Measurements from ENCODE around the gene FGF3.

FGF3 gene

DNA sequence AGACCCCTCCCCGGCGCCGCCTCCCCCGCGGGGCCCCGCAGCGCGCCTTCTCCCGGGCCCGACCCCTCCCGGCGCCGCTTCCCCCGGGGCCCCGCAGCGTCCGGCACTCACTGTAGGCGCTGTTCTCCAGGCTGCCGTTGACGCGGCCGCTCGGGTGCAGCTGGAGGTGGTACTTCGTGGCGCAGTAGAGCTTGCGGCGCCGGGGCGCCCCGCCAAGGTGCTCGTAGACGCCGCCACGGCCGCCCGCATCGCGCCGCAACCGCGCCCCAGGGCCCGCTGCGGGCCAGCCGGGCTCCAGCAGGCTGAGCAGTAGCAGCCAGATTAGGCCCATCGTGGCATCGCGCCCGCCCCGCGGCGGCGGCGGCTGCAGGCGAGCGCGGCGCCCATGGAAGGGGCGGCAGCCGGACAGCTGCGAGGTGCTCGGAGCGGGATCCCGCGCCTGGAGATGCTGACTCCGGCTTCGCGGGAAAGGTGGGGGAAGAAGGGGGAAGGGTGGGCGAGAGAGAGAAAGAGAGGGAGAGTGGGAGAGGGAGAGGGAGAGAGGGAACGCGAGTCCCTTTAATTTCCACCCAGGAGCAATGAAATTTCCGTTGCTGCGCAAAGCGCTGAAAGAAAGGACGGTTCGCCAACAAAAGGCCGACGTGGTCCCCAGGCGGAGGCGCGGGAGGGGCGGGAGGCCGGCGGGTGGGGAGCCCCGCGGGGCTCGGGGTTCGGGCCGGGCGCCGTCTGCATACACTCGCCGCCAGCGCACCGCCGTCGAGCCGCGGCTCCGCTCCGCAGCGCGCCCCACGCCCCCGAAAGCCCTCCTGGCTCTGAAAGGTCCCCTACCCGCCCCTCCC, at the start of gene FGF3:
Gene FGF3, minus strand, starts transcription at position 814 of the 839 bp plus-strand sequence. Its CDS starts 483 bp downstream, at position 331.
- no peak for DNase-seq
- Histone ChIP-seq H3K27ac (ENCODE audit: low read length) (no peak within 1 kb of the TSS), H2AFZ (ENCODE audit: low read depth, low read length) (no peak within 1 kb of the TSS), H3K4me2 (ENCODE audit: insufficient read depth, low read length) (no peak within 1 kb of the TSS), H3K9me3 (ENCODE audit: insufficient read depth, low read length, severe bottlenecking) (no peaks in the 10 kb centered on the region), H3K79me2 (ENCODE audit: insufficient read depth, low read length) (no peaks in the 10 kb centered on the region), H3K27me3 (ENCODE audit: insufficient read depth, low read length, poor library complexity) (no peaks in the 10 kb centered on the region), H3K9ac (ENCODE audit: low read depth, low read length) (no peak within 1 kb of the TSS), H3K4me3 (ENCODE audit: low read depth in 1 of 2, low read length in 2 of 2) (no peak within 1 kb of the TSS), H3K36me3 (ENCODE audit: insufficient read depth, low read length) (no peaks in the 10 kb centered on the region), H3K4me1 (ENCODE audit: insufficient read depth, low read length) (no peaks in the 10 kb centered on the region), H4K20me1 (ENCODE audit: insufficient read depth, low read length) (no peaks in the 10 kb centered on the region; the same call in 1 of the 2 replicates)
- TF ChIP-seq CTCF (IDR thresholded peaks at IDR 0.05; ENCODE audit: borderline replicate concordance, extremely low read depth, low read length, poor library complexity, severe bottlenecking): no peak
- TF ChIP-seq EZH2 (IDR thresholded peaks at IDR 0.05; ENCODE audit: borderline replicate concordance, low read depth, low read length, severe bottlenecking): no peak
- no peak for ATAC-seq (ENCODE audit: insufficient read depth, low read depth)

GRCh38 chr11:69868871-69869270, 49.7 kb upstream of the FGF3 start:
- no peak overlapping the region for H2AFZ ChIP-seq (ENCODE audit: low read depth, low read length)
- peaks cover 3% of the 10 kb centered on the region; the same call in 1 of the 2 replicates for H4K20me1 ChIP-seq (ENCODE audit: insufficient read depth, low read length)
- no peaks in the 10 kb centered on the region for H3K36me3 ChIP-seq (ENCODE audit: insufficient read depth, low read length)
- no peak overlapping the region for H3K4me2 ChIP-seq (ENCODE audit: insufficient read depth, low read length)
- TF ChIP-seq CTCF (IDR thresholded peaks at IDR 0.05; ENCODE audit: borderline replicate concordance, extremely low read depth, low read length, poor library complexity, severe bottlenecking): no peak
- TF ChIP-seq EZH2 (IDR thresholded peaks at IDR 0.05; ENCODE audit: borderline replicate concordance, low read depth, low read length, severe bottlenecking): no peak
- H3K27ac ChIP-seq (ENCODE audit: low read length): no peak overlapping the region
- DNase-seq (no peak), ATAC-seq (ENCODE audit: insufficient read depth, low read depth) (no peak)
- H3K79me2 ChIP-seq (ENCODE audit: insufficient read depth, low read length): no peaks in the 10 kb centered on the region
- no peaks in the 10 kb centered on the region for H3K9me3 ChIP-seq (ENCODE audit: insufficient read depth, low read length, severe bottlenecking)
- no peak overlapping the region for H3K4me3 ChIP-seq (ENCODE audit: low read depth in 1 of 2, low read length in 2 of 2)
- no peaks in the 10 kb centered on the region for H3K27me3 ChIP-seq (ENCODE audit: insufficient read depth, low read length, poor library complexity)
- H3K4me1 ChIP-seq (ENCODE audit: insufficient read depth, low read length): no peaks in the 10 kb centered on the region
- H3K9ac ChIP-seq (ENCODE audit: low read depth, low read length): no peak overlapping the region

- H4K20me1 ChIP-seq (ENCODE audit: insufficient read depth, low read length): no peaks in the 10 kb centered on the region
- no peaks in the 10 kb centered on the region for H3K79me2 ChIP-seq (ENCODE audit: insufficient read depth, low read length)
- H3K9ac ChIP-seq (ENCODE audit: low read depth, low read length): no peak overlapping the region
- no peak for DNase-seq
- H3K4me2 ChIP-seq (ENCODE audit: insufficient read depth, low read length): no peak overlapping the region
- no peak overlapping the region for H3K4me3 ChIP-seq (ENCODE audit: low read depth in 1 of 2, low read length in 2 of 2)
- no peak for ATAC-seq (ENCODE audit: insufficient read depth, low read depth)
- no peak overlapping the region for H3K27ac ChIP-seq (ENCODE audit: low read length)
- no peaks in the 10 kb centered on the region for H3K36me3 ChIP-seq (ENCODE audit: insufficient read depth, low read length)
- no peak overlapping the region for H2AFZ ChIP-seq (ENCODE audit: low read depth, low read length)
- no peaks in the 10 kb centered on the region for H3K4me1 ChIP-seq (ENCODE audit: insufficient read depth, low read length)
- TF ChIP-seq CTCF (IDR thresholded peaks at IDR 0.05; ENCODE audit: borderline replicate concordance, extremely low read depth, low read length, poor library complexity, severe bottlenecking) (no peak), EZH2 (IDR thresholded peaks at IDR 0.05; ENCODE audit: borderline replicate concordance, low read depth, low read length, severe bottlenecking) (no peak)
- no peaks in the 10 kb centered on the region for H3K9me3 ChIP-seq (ENCODE audit: insufficient read depth, low read length, severe bottlenecking)
- H3K27me3 ChIP-seq (ENCODE audit: insufficient read depth, low read length, poor library complexity): no peaks in the 10 kb centered on the region
Measured at GRCh38 chr11:69868006-69868810, 49.0 kb upstream of the FGF3 start.
